Hepatocyte (in vitro differentiated cells): ENCODE results near the gene ADGRD1.

Experiments used
- CTCF ChIP-seq: fragments of 200-600 bp; sonication (generic); IDR thresholded peaks from 2 replicates; pipeline ENCODE4 v1.5.1; 2016; ENCODE audit warnings: antibody characterized with exemption, mild to moderate bottlenecking; ENCODE audit not compliant: poor library complexity
- EZH2phosphoT487 ChIP-seq: fragments of 200-600 bp; sonication (generic); IDR thresholded peaks from one replicate; pipeline ENCODE4 v1.6.1; 2018; ENCODE audit warnings: antibody characterized with exemption, mild to moderate bottlenecking, low read depth, moderate library complexity; ENCODE audit not compliant: unreplicated experiment, severe bottlenecking

- TF ChIP-seq CTCF (no peak), EZH2phosphoT487 (no peak)
Measured at GRCh38 chr12:131000000-131000486, 46.3 kb downstream of the ADGRD1 start.
